Measurements from ENCODE around the gene SGMS2. TPM values are rescaled to one million over a fixed set of nuclear protein-coding genes. Genes with fewer than 3 reads are reported as not detected.
"Not testable (repeated sequence)": the region's sequence is repeated elsewhere in the genome, so short reads cannot be mapped to it uniquely, and the experiment has no call there.

SGMS2 gene
- total and polyA plus RNA-seq, 2 of the 4 experiments (the other 2 are of a cell fraction) = 13.4 to 37.5 TPM

- no peak for TF ChIP-seq RCOR1 (IDR thresholded peaks at IDR 0.05; ENCODE audit: insufficient replicate concordance, low read length)
Observed at GRCh38 chr4:107922486-107923473, 98.0 kb downstream of the SGMS2 start (continued).

DNA sequence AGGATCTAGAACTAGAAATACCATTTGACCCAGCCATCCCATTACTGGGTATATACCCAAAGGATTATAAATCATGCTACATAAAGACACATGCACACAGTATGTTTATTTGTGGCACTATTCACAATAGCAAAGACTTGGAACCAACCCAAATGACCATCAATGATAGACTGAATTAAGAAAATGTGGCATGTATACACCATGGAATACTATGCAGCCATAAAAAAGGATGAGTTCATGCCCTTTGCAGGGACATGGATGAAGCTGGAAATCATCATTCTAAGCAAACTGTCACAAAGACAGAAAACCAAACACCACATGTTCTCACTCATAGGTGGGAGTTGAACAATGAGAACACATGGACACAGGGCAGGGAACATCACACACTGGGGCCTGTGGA, 101.0 kb downstream of the SGMS2 start:
- intact Hi-C loops (cut with micrococcal nuclease); H4K5ac ChIP-seq (ENCODE audit: low read depth, low read length); H3K27me3 ChIP-seq (ENCODE audit: control insufficient read depth, insufficient read depth, low read length); H3K9me3 ChIP-seq (ENCODE audit: control insufficient read depth, insufficient read depth, low read length); H3K79me1 ChIP-seq (ENCODE audit: low read depth in 1 of 2, low read length in 2 of 2); H3K4me1 ChIP-seq (ENCODE audit: control insufficient read depth, insufficient read depth, low read length); H3K4me2 ChIP-seq (ENCODE audit: low read depth, low read length); H2BK20ac ChIP-seq (ENCODE audit: low read depth, low read length); H4K20me1 ChIP-seq (ENCODE audit: insufficient read depth, low read length); dilution Hi-C loops (cut with HindIII; ENCODE audit: low sequenced_read_pairs, unreplicated experiment); H2AFZ ChIP-seq (replicated peaks; ENCODE audit: low read length, poor library complexity); H3K4me3 ChIP-seq (ENCODE audit: insufficient read depth, low read depth, low read length); H2AK9ac ChIP-seq (replicated peaks; ENCODE audit: low read depth, low read length, poor library complexity); H3K4ac ChIP-seq (ENCODE audit: low read depth, low read length); H2BK120ac ChIP-seq (ENCODE audit: low read depth, low read length); H3K14ac ChIP-seq (replicated peaks; ENCODE audit: low read depth, low read length); H2BK5ac ChIP-seq (ENCODE audit: low read depth, low read length, poor library complexity, severe bottlenecking); H4K91ac ChIP-seq (ENCODE audit: insufficient read depth, low read depth, low read length); H3K9ac ChIP-seq (ENCODE audit: low read depth, low read length); H3K9me1 ChIP-seq (ENCODE audit: insufficient read depth, low read length); H2AK5ac ChIP-seq (ENCODE audit: low read depth, low read length); H3K23ac ChIP-seq (ENCODE audit: low read depth, low read length); DNase-seq; CTCF ChIA-PET; H3K27ac ChIP-seq (ENCODE audit: insufficient read depth, low read length); BruUV-seq (replicated peaks); POLR2A ChIA-PET (ENCODE audit: unreplicated experiment); H2BK15ac ChIP-seq (ENCODE audit: low read depth, low read length); H3K56ac ChIP-seq (ENCODE audit: extremely low read depth, insufficient read depth, low read length); H3K36me3 ChIP-seq (ENCODE audit: control insufficient read depth, insufficient read depth, low read length); in situ Hi-C loops (cut with MboI; ENCODE audit: low sequenced_read_pairs); ATAC-seq (ENCODE audit: low read depth); H4K8ac ChIP-seq (ENCODE audit: low read depth in 2 of 2, low read length in 2 of 2); H3K18ac ChIP-seq (ENCODE audit: low read depth, low read length): not testable (repeated sequence)

DNA sequence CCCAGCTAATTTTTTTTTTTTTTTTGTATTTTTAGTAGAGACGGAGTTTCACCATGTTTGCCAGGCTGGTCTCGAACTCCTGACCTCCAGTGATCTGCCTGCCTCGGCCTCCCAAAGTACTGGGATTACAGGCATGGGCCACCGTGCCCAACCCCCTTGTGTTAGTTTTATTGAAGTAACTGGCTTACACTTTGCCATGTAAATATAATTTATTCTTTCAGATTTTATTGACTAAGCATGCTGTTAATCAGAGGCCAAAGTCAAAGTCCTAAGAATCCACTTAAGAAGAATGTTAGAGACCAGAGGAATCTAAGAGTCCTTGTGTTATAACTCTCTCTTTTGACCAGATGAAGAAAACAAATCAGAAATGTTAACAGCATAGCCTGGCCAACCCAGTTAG, 102.1 kb downstream of the SGMS2 start:
- H3K27ac ChIP-seq (ENCODE audit: insufficient read depth, low read length); H2AK9ac ChIP-seq (replicated peaks; ENCODE audit: low read depth, low read length, poor library complexity); H2BK20ac ChIP-seq (ENCODE audit: low read depth, low read length); H3K4me1 ChIP-seq (ENCODE audit: control insufficient read depth, insufficient read depth, low read length); in situ Hi-C loops (cut with MboI; ENCODE audit: low sequenced_read_pairs); H4K20me1 ChIP-seq (ENCODE audit: insufficient read depth, low read length); H3K18ac ChIP-seq (ENCODE audit: low read depth, low read length); H3K9me1 ChIP-seq (ENCODE audit: insufficient read depth, low read length); H2BK5ac ChIP-seq (ENCODE audit: low read depth, low read length, poor library complexity, severe bottlenecking); H3K9ac ChIP-seq (ENCODE audit: low read depth, low read length); H2BK15ac ChIP-seq (ENCODE audit: low read depth, low read length); intact Hi-C loops (cut with micrococcal nuclease); H2AFZ ChIP-seq (replicated peaks; ENCODE audit: low read length, poor library complexity); H3K36me3 ChIP-seq (ENCODE audit: control insufficient read depth, insufficient read depth, low read length); H3K23ac ChIP-seq (ENCODE audit: low read depth, low read length); H3K79me1 ChIP-seq (ENCODE audit: low read depth in 1 of 2, low read length in 2 of 2); H3K4ac ChIP-seq (ENCODE audit: low read depth, low read length); H4K8ac ChIP-seq (ENCODE audit: low read depth in 2 of 2, low read length in 2 of 2); H3K14ac ChIP-seq (replicated peaks; ENCODE audit: low read depth, low read length); dilution Hi-C loops (cut with HindIII; ENCODE audit: low sequenced_read_pairs, unreplicated experiment); POLR2A ChIA-PET (ENCODE audit: unreplicated experiment); H4K91ac ChIP-seq (ENCODE audit: insufficient read depth, low read depth, low read length); H3K56ac ChIP-seq (ENCODE audit: extremely low read depth, insufficient read depth, low read length); BruUV-seq (replicated peaks); H3K4me2 ChIP-seq (ENCODE audit: low read depth, low read length); CTCF ChIA-PET; H3K27me3 ChIP-seq (ENCODE audit: control insufficient read depth, insufficient read depth, low read length); H3K4me3 ChIP-seq (ENCODE audit: insufficient read depth, low read depth, low read length); DNase-seq; H3K9me3 ChIP-seq (ENCODE audit: control insufficient read depth, insufficient read depth, low read length); ATAC-seq (ENCODE audit: low read depth); H4K5ac ChIP-seq (ENCODE audit: low read depth, low read length); H2AK5ac ChIP-seq (ENCODE audit: low read depth, low read length); H2BK120ac ChIP-seq (ENCODE audit: low read depth, low read length): not testable (repeated sequence)
- no CpG with 5 or more reads among the region's 4 CpGs for WGBS, 2 experiments (ENCODE audit: extremely low coverage in 2 of 2, insufficient read length in 1 of 2)
